GM18505 (cell line): ENCODE results near the gene BMP2.
A peak's percentile ranks its signal among the peaks of the same experiment; 100 is the strongest.

Source experiments
- ATAC-seq: cut with Tn5 transposase; IDR thresholded peaks from one replicate; pipeline ENCODE4 v1.9.1; 2021; ENCODE audit not compliant: unreplicated experiment
- POLR2A ChIP-seq: IDR thresholded peaks from 4 replicates; pipeline ENCODE4 v1.6.1; 2011; ENCODE audit warnings: borderline replicate concordance; ENCODE audit not compliant: insufficient read depth, insufficient read length; ENCODE audit errors: extremely low read depth

Gene BMP2

GRCh38 chr20:6828794-6829423 lies 61.4 kb downstream of the BMP2 start:
- no peak for TF ChIP-seq POLR2A
- peak; percentile 87 for ATAC-seq

GRCh38 chr20:6829510-6830116 lies 62.1 kb downstream of the BMP2 start:
- no peak for TF ChIP-seq POLR2A
- no peak for ATAC-seq
